H1 (cell line): ENCODE results near the gene HTR3A. TPM values are rescaled to one million over a fixed set of nuclear protein-coding genes. Genes with fewer than 3 reads are reported as not detected.
"Not testable (repeated sequence)": the region's sequence is repeated elsewhere in the genome, so short reads cannot be mapped to it uniquely, and the experiment has no call there.

Experiments used
- CTCF ChIA-PET: fragments of 300-600 bp; sonication (Branson Sonifier 250); formaldehyde crosslinking; loops from one replicate; lab custom pipeline; 2021; ENCODE audit not compliant: partially characterized antibody; lab: Charles Lee
- POLR2A ChIA-PET: fragments of 300-600 bp; sonication (Branson Sonifier 250); formaldehyde crosslinking; loops from one replicate; lab custom pipeline; 2021; ENCODE audit warnings: inconsistent platforms; ENCODE audit not compliant: partially characterized antibody; lab: Charles Lee
- DNase-seq, 2 experiments: peaks; one replicate each; pipeline versions ENCODE4 v3.0.0 to v3.0.0-alpha.2; 2010 to 2022; ENCODE audit warnings: low spot score in 2 of 2, low read depth in 1 of 2, mixed read lengths in 1 of 2
- FAIRE-seq: peaks from 2 replicates; lab custom pipeline; 2011; peaks lifted over from hg19 to GRCh38; lab: Jason Lieb, UNC
- H2AFZ ChIP-seq: 2 replicates; pipeline ENCODE4 v1.8.1; 2012; ENCODE audit warnings: low read length, inconsistent platforms
- H2AK5ac ChIP-seq: 2 replicates; pipeline ENCODE4 v1.6.1; 2013; ENCODE audit warnings: low read depth, low read length
- H2BK120ac ChIP-seq: replicated peaks from 2 replicates; pipeline ENCODE3; 2013; ENCODE audit warnings: low read depth, low read length, inconsistent platforms
- H2BK12ac ChIP-seq: 2 replicates; pipeline ENCODE4 v1.6.1; 2013; ENCODE audit warnings: low read depth, low read length
- H2BK15ac ChIP-seq: 2 replicates; pipeline ENCODE4 v1.6.1; 2013; ENCODE audit warnings: low read length
- H2BK20ac ChIP-seq: 2 replicates; pipeline ENCODE4 v1.6.1; 2013; ENCODE audit warnings: low read length
- H2BK5ac ChIP-seq: 2 replicates; pipeline ENCODE4 v1.6.1; 2013; ENCODE audit warnings: low read depth, low read length
- H3K14ac ChIP-seq: 2 replicates; pipeline ENCODE4 v1.6.1; 2013; ENCODE audit warnings: inconsistent platforms; ENCODE audit not compliant: insufficient read length
- H3K18ac ChIP-seq: 2 replicates; pipeline ENCODE4 v1.6.1; 2013; ENCODE audit warnings: low read length; ENCODE audit errors: extremely low read depth
- H3K23ac ChIP-seq: 2 replicates; pipeline ENCODE4 v1.6.1; 2013; ENCODE audit warnings: inconsistent platforms; ENCODE audit not compliant: insufficient read length
- H3K23me2 ChIP-seq: 2 replicates; pipeline ENCODE4 v1.6.1; 2013; ENCODE audit warnings: low read depth, low read length
- H3K27ac ChIP-seq: 2 replicates; pipeline ENCODE4 v1.6.1; 2011; ENCODE audit warnings: low read depth, low read length, inconsistent platforms
- H3K27me3 ChIP-seq, 4 experiments: replicated peaks in 1 of 4; 1 replicate in 1 of 4; 2 replicates in 3 of 4; pipeline versions ENCODE4 v1.6.1 to v1.8.1; 2011 to 2013; ENCODE audit warnings: low read length in 3 of 4, mild to moderate bottlenecking in 3 of 4, inconsistent platforms in 2 of 4, mixed read lengths in 2 of 4, moderate library complexity in 1 of 4; ENCODE audit not compliant: control insufficient read depth in 3 of 4, insufficient read depth in 3 of 4; ENCODE audit errors: extremely low read depth in 1 of 4
- H3K36me3 ChIP-seq, 4 experiments: 2 replicates each; pipeline versions ENCODE4 v1.6.1 to v1.8.1; 2011 to 2013; ENCODE audit warnings: mild to moderate bottlenecking in 4 of 4, low read length in 3 of 4, moderate library complexity in 2 of 4, control low read depth in 1 of 4, inconsistent platforms in 1 of 4; ENCODE audit not compliant: insufficient read depth in 4 of 4, control insufficient read depth in 2 of 4
- H3K4ac ChIP-seq: replicated peaks from 2 replicates; pipeline ENCODE3; 2013; ENCODE audit warnings: low read length, low read depth, mixed read lengths, inconsistent platforms; ENCODE audit not compliant: insufficient read length
- H3K4me1 ChIP-seq, 4 experiments: replicated peaks in 1 of 4; 1 replicate in 1 of 4; 2 replicates in 3 of 4; pipeline versions ENCODE4 v1.6.1 to v1.8.1; 2011 to 2013; ENCODE audit warnings: low read length in 3 of 4, inconsistent platforms in 2 of 4, mixed read lengths in 1 of 4; ENCODE audit not compliant: insufficient read depth in 4 of 4, control insufficient read depth in 3 of 4
- H3K4me2 ChIP-seq, 2 experiments: 2 replicates each; pipeline versions ENCODE4 v1.6.1 to v1.8.1; 2011 to 2013; ENCODE audit warnings: low read depth in 2 of 2, low read length in 2 of 2, control low read depth in 1 of 2, inconsistent platforms in 1 of 2, mild to moderate bottlenecking in 1 of 2; ENCODE audit not compliant: insufficient read depth in 1 of 2
- H3K4me3 ChIP-seq, 4 experiments: fragments of 200-600, 300-600 bp in 1 of 4; sonication (generic), shearing (Covaris generic), sonication (Bioruptor Twin) in 1 of 4; 2 replicates each; pipeline versions ENCODE4 v1.5.1 to v1.8.1; 2011 to 2016; ENCODE audit warnings: low read length in 4 of 4, low read depth in 3 of 4, control low read depth in 2 of 4, inconsistent platforms in 2 of 4, mild to moderate bottlenecking in 2 of 4, mixed read lengths in 1 of 4, moderate library complexity in 1 of 4; ENCODE audit not compliant: insufficient read depth in 2 of 4; ENCODE audit errors: extremely low read depth in 1 of 4
- H3K56ac ChIP-seq: replicated peaks from 2 replicates; pipeline ENCODE3; 2013; ENCODE audit warnings: low read depth, mild to moderate bottlenecking, mixed read lengths, low read length, inconsistent platforms; ENCODE audit not compliant: insufficient read length
- H3K79me1 ChIP-seq: 2 replicates; pipeline ENCODE4 v1.6.1; 2013; ENCODE audit warnings: low read depth, low read length, control low read depth
- H3K79me2 ChIP-seq, 2 experiments: 2 replicates each; pipeline versions ENCODE4 v1.6.1 to v1.8.1; 2012 to 2013; ENCODE audit warnings: low read length in 2 of 2, mild to moderate bottlenecking in 2 of 2, inconsistent platforms in 1 of 2; ENCODE audit not compliant: insufficient read depth in 2 of 2, control insufficient read depth in 1 of 2
- H3K9ac ChIP-seq, 4 experiments: replicated peaks in 1 of 4; 1 replicate in 1 of 4; 2 replicates in 3 of 4; pipeline versions ENCODE4 v1.6.1 to v1.8.1; 2011 to 2013; ENCODE audit warnings: low read depth in 3 of 4, low read length in 3 of 4, control low read depth in 2 of 4, mild to moderate bottlenecking in 2 of 4, moderate library complexity in 2 of 4, inconsistent platforms in 1 of 4; ENCODE audit errors: extremely low read depth in 1 of 4
- H3K9me3 ChIP-seq, 2 experiments: 2 replicates each; pipeline versions ENCODE4 v1.6.1 to v1.8.1; 2012 to 2013; ENCODE audit warnings: mild to moderate bottlenecking in 2 of 2, moderate library complexity in 2 of 2, control low read depth in 1 of 2, inconsistent platforms in 1 of 2, low read depth in 1 of 2, low read length in 1 of 2, mixed read lengths in 1 of 2; ENCODE audit not compliant: insufficient read depth in 2 of 2
- H4K20me1 ChIP-seq, 2 experiments: replicated peaks in 1 of 2; 2 replicates each; pipeline versions ENCODE3 to v1.8.1; 2011 to 2013; ENCODE audit warnings: inconsistent platforms in 2 of 2, low read length in 2 of 2, mild to moderate bottlenecking in 1 of 2; ENCODE audit not compliant: insufficient read depth in 2 of 2, control insufficient read depth in 1 of 2
- H4K5ac ChIP-seq: 2 replicates; pipeline ENCODE4 v1.6.1; 2013; ENCODE audit warnings: low read length, low read depth, mixed read lengths, inconsistent platforms; ENCODE audit not compliant: insufficient read length
- H4K8ac ChIP-seq: 2 replicates; pipeline ENCODE4 v1.8.0; 2013; ENCODE audit warnings: mild to moderate bottlenecking, moderate library complexity, low read length, inconsistent platforms; ENCODE audit not compliant: insufficient read depth; ENCODE audit errors: extremely low read depth
- H4K91ac ChIP-seq: replicated peaks from 2 replicates; pipeline ENCODE3; 2013; ENCODE audit warnings: low read length, mixed read lengths, inconsistent platforms; ENCODE audit not compliant: insufficient read length
- WGBS, 2 experiments: shearing (Covaris generic) in 1 of 2; methylation state at CpG; one replicate each; pipeline versions ENCODE4 v1.1.6 to v1.1.7; 2013 to 2015; ENCODE audit warnings: low lambda C conversion rate in 2 of 2, mixed read lengths in 2 of 2, inconsistent platforms in 1 of 2, low coverage in 1 of 2, missing lambda C conversion rate in 1 of 2; ENCODE audit not compliant: insufficient replicate concordance in 2 of 2, insufficient coverage in 1 of 2, insufficient read length in 1 of 2; ENCODE audit errors: extremely low coverage in 1 of 2, missing lambda C conversion rate in 1 of 2; 5-methylcytosine and 5-hydroxymethylcytosine counted together
- polyA plus RNA-seq, 7 experiments: library from polyadenylated mRNA; depleted of rRNA in 3 of 7; stranded (reverse) in 5 of 7; unstranded in 2 of 7; fragments of >200 nt in 5 of 7; fragments of 200-250 nt in 2 of 7; gene quantifications; 1 replicate in 5 of 7; 2 replicates in 1 of 7; 4 replicates in 1 of 7; pipeline versions ENCODE4 v1.2.1 to v1.2.3, GENCODE V29; 2011 to 2013; ENCODE audit warnings: missing spikeins in 2 of 7, mixed read lengths in 2 of 7
- total RNA-seq: library from RNA; stranded (reverse); fragmentation: NEBNext Ultra II Directional; extraction: Animal tissue kit (Norgen Biotek cat#: 25700); gene quantifications from 2 replicates; pipeline ENCODE4 v1.2.1, GENCODE V29; 2021

HTR3A gene
- total and polyA plus RNA-seq, 2 of the 8 experiments (the other 6 are each of a cell fraction or from before 2014, with no cell fraction given): 7.5 to 8.9 TPM

- H2BK15ac ChIP-seq, H3K79me1 ChIP-seq, H3K14ac ChIP-seq, DNase-seq, H4K5ac ChIP-seq, H3K23me2 ChIP-seq, H3K79me2 ChIP-seq, H3K27me3 ChIP-seq, H3K23ac ChIP-seq, H3K9ac ChIP-seq, H3K27ac ChIP-seq, H3K36me3 ChIP-seq, H3K4ac ChIP-seq, H3K4me2 ChIP-seq, H3K18ac ChIP-seq, H4K20me1 ChIP-seq, H2AK5ac ChIP-seq, H2BK5ac ChIP-seq, H3K9me3 ChIP-seq, H2BK20ac ChIP-seq, H2BK120ac ChIP-seq, H4K8ac ChIP-seq, POLR2A ChIA-PET, H4K91ac ChIP-seq, H3K4me3 ChIP-seq, H3K56ac ChIP-seq, FAIRE-seq: not testable (repeated sequence)
- 0 out of 2 replicates have a peak overlapping the region, but pooled peaks have one; percentile 1 for H2AFZ ChIP-seq
- peaks cover 0 to 11% (median 0%) of the 10 kb centered on the region in 4 experiments; a peak in 5 of 7 replicates for H3K4me1 ChIP-seq
- CTCF ChIA-PET: interaction anchor here (0.6 to 4.7 kb wide), 11 partner anchors 11 to 316 kb away, joined by 3 to 22 read pairs (median 4); partner anchors contain the start of gene HTR3A
- H2BK12ac ChIP-seq: peak overlapping the region; percentile 27; the same call in 1 of the 2 replicates
- 88% methylated on average over 2 of the region's 2 CpGs; no CpG with 5 or more reads in 1 of the 2 experiments for WGBS, 2 experiments
Measured at GRCh38 chr11:113946162-113946561, 28.7 kb upstream of the HTR3A start.
